ENCODE data around the gene NEB. TPM values are rescaled to one million over a fixed set of nuclear protein-coding genes. Genes with fewer than 3 reads are reported as not detected.

Gene NEB
- total and polyA plus RNA-seq, 2 donors (not counting 1 experiment from before 2014, with no cell fraction given): 3.6 to 4.6 TPM

- ATAC-seq (ENCODE audit: low read depth) (no peak), DNase-seq (no peak)
- no peaks in the 10 kb centered on the region for H3K36me3 ChIP-seq (replicated peaks in 1 of 2; ENCODE audit: control extremely low read depth in 1 of 2, control insufficient read depth in 1 of 2, extremely low read depth in 1 of 2, insufficient read depth in 2 of 2, low read length in 1 of 2)
- H3K4me2 ChIP-seq (replicated peaks; ENCODE audit: low read depth, low read length, poor library complexity, severe bottlenecking): no peak overlapping the region
- Mint-ChIP-seq H3K27me3 (no peaks in the 10 kb centered on the region), H3K9me3 (ENCODE audit: insufficient read depth) (no peaks in the 10 kb centered on the region), H3K4me3 (no peak overlapping the region), H3K4me1 (peaks cover 14% of the 10 kb centered on the region), H3K27ac (no peak overlapping the region)
- no peak overlapping the region for H3K9ac ChIP-seq (ENCODE audit: low read length)
- no peak overlapping the region for H3K27ac ChIP-seq (ENCODE audit: low read length in 2 of 2)
- CTCF ChIA-PET: no interaction called here
- no peaks in the 10 kb centered on the region for H3K27me3 ChIP-seq (replicated peaks in 1 of 4; ENCODE audit: control extremely low read depth in 1 of 4, control insufficient read depth in 3 of 4, insufficient read depth in 4 of 4, low read length in 3 of 4)
- POLR2A ChIA-PET: no interaction called here
- no peaks in the 10 kb centered on the region for H3K79me2 ChIP-seq (ENCODE audit: control insufficient read depth, insufficient read depth, low read length)
- no peaks in the 10 kb centered on the region for H4K20me1 ChIP-seq (ENCODE audit: control insufficient read depth, insufficient read depth, low read length, poor library complexity, severe bottlenecking)
- H2AFZ ChIP-seq (ENCODE audit: insufficient read depth, low read depth, low read length, poor library complexity, severe bottlenecking): no peak overlapping the region
- TF ChIP-seq CTCF (IDR thresholded peaks at IDR 0.05) (no peak), EZH2 (IDR thresholded peaks at IDR 0.05; ENCODE audit: borderline replicate concordance, insufficient read depth, low read depth, low read length, poor library complexity, severe bottlenecking) (no peak)
- H3K4me3 ChIP-seq (ENCODE audit: control extremely low read depth in 1 of 5, extremely low read depth in 1 of 5, insufficient read depth in 1 of 5, low read depth in 2 of 5, low read length in 4 of 5): no peak overlapping the region
- intact Hi-C loops (cut with micrococcal nuclease): no loop called here
- no peaks in the 10 kb centered on the region for H3K9me3 ChIP-seq (ENCODE audit: control extremely low read depth in 1 of 3, control insufficient read depth in 2 of 3, insufficient read depth in 1 of 3, low read length in 2 of 3)
- peaks cover 2 to 12% of the 10 kb centered on the region in 2 donors for H3K4me1 ChIP-seq (ENCODE audit: control insufficient read depth in 2 of 2, insufficient read depth in 2 of 2, low read length in 2 of 2)
- WGBS (ENCODE audit: insufficient coverage): no CpG with 5 or more reads among the region's 1 CpG
Observed at GRCh38 chr2:151679994-151680393, 54.3 kb downstream of the NEB start.

- intact Hi-C loops (cut with micrococcal nuclease): no loop called here
- no peak overlapping the region for H3K9ac ChIP-seq (ENCODE audit: low read length)
- no peaks in the 10 kb centered on the region for H3K79me2 ChIP-seq (ENCODE audit: control insufficient read depth, insufficient read depth, low read length)
- peaks cover 3 to 14% of the 10 kb centered on the region in 2 donors for H3K4me1 ChIP-seq (ENCODE audit: control insufficient read depth in 2 of 2, insufficient read depth in 2 of 2, low read length in 2 of 2)
- TF ChIP-seq EZH2 (IDR thresholded peaks at IDR 0.05; ENCODE audit: borderline replicate concordance, insufficient read depth, low read depth, low read length, poor library complexity, severe bottlenecking) (no peak), CTCF (IDR thresholded peaks at IDR 0.05) (no peak)
- Mint-ChIP-seq H3K9me3 (ENCODE audit: insufficient read depth) (no peaks in the 10 kb centered on the region), H3K27me3 (no peaks in the 10 kb centered on the region), H3K27ac (no peak overlapping the region), H3K4me3 (no peak overlapping the region), H3K4me1 (peaks cover 15% of the 10 kb centered on the region)
- H3K4me3 ChIP-seq (ENCODE audit: control extremely low read depth in 1 of 5, extremely low read depth in 1 of 5, insufficient read depth in 1 of 5, low read depth in 2 of 5, low read length in 4 of 5): no peak overlapping the region
- ATAC-seq (ENCODE audit: low read depth) (no peak), DNase-seq (no peak)
- WGBS (ENCODE audit: insufficient coverage): 94% methylated on average over 2 of the region's 6 CpGs
- no peak overlapping the region for H3K27ac ChIP-seq (ENCODE audit: low read length in 2 of 2)
- POLR2A ChIA-PET: no interaction called here
- CTCF ChIA-PET: no interaction called here
- H3K27me3 ChIP-seq (replicated peaks in 1 of 4; ENCODE audit: control extremely low read depth in 1 of 4, control insufficient read depth in 3 of 4, insufficient read depth in 4 of 4, low read length in 3 of 4): no peaks in the 10 kb centered on the region
- no peak overlapping the region for H2AFZ ChIP-seq (ENCODE audit: insufficient read depth, low read depth, low read length, poor library complexity, severe bottlenecking)
- no peak overlapping the region for H3K4me2 ChIP-seq (replicated peaks; ENCODE audit: low read depth, low read length, poor library complexity, severe bottlenecking)
- no peaks in the 10 kb centered on the region for H3K36me3 ChIP-seq (replicated peaks in 1 of 2; ENCODE audit: control extremely low read depth in 1 of 2, control insufficient read depth in 1 of 2, extremely low read depth in 1 of 2, insufficient read depth in 2 of 2, low read length in 1 of 2)
- no peaks in the 10 kb centered on the region for H4K20me1 ChIP-seq (ENCODE audit: control insufficient read depth, insufficient read depth, low read length, poor library complexity, severe bottlenecking)
- no peaks in the 10 kb centered on the region for H3K9me3 ChIP-seq (ENCODE audit: control extremely low read depth in 1 of 3, control insufficient read depth in 2 of 3, insufficient read depth in 1 of 3, low read length in 2 of 3)
Observed at GRCh38 chr2:151678849-151679248, 55.4 kb downstream of the NEB start.
